K562 (cell line): Measurements from ENCODE around the gene ZNF547. TPM values are rescaled to one million over a fixed set of nuclear protein-coding genes. Genes with fewer than 3 reads are reported as not detected.
"Not testable (repeated sequence)": the region's sequence is repeated elsewhere in the genome, so short reads cannot be mapped to it uniquely, and the experiment has no call there.

Source experiments
- ATAC-seq: fragments of 200-7000 bp; cut with Tn5 transposase; 3 replicates; pipeline ENCODE4 v1.9.1; 2020; ENCODE audit warnings: moderate library complexity
- BruUV-seq: library from RNA; stranded (reverse); fragments of 400-500 nt; replicated peaks from 2 replicates; lab custom pipeline; 2021; lab: Mats Ljungman, UMichigan
- CTCF ChIA-PET: fragments of 300-600 bp; formaldehyde crosslinking; extraction: SDS; loops from one replicate; lab custom pipeline; 2021; ENCODE audit warnings: low intra/inter-chr PET ratio; lab: Yijun Ruan, JAX
- POLR2A ChIA-PET: fragments of 300-600, 350-650 bp; sonication (Branson Sonifier 250); formaldehyde crosslinking; extraction: SDS; loops from one replicate; lab custom pipeline; 2021; ENCODE audit warnings: antibody characterized with exemption, inconsistent platforms; lab: Yijun Ruan, JAX
- DNase-seq, 4 experiments: peaks; one replicate each; pipeline versions ENCODE4 v3.0.0 to v3.0.0-alpha.2; 2011 to 2018; ENCODE audit warnings: low spot score in 3 of 4, mixed read lengths in 3 of 4; ENCODE audit errors: extremely low read depth in 1 of 4
- FAIRE-seq: peaks from 2 replicates; lab custom pipeline; 2011; peaks lifted over from hg19 to GRCh38; lab: Jason Lieb, UNC
- H2AFZ ChIP-seq: 2 replicates; pipeline ENCODE4 v1.6.0; 2011; ENCODE audit warnings: low read depth, low read length, control low read depth, inconsistent platforms
- H3K27ac ChIP-seq: fragments of 200-600 bp; 3 replicates; pipeline ENCODE4 v1.8.0; 2011; ENCODE audit warnings: low read depth, mild to moderate bottlenecking, control low read depth, inconsistent platforms, low read length, moderate library complexity, mixed read lengths; ENCODE audit errors: extremely low read depth
- H3K27me3 ChIP-seq, 2 experiments: fragments of 300-600 bp in 1 of 2; 2 replicates in 1 of 2; 3 replicates in 1 of 2; pipeline versions ENCODE4 v1.6.0 to v1.8.0; 2011; ENCODE audit warnings: inconsistent platforms in 2 of 2, low read length in 2 of 2, mild to moderate bottlenecking in 1 of 2, mixed read lengths in 1 of 2, moderate library complexity in 1 of 2; ENCODE audit not compliant: control insufficient read depth in 2 of 2, insufficient read depth in 2 of 2
- H3K36me3 ChIP-seq: fragments of 300-600 bp; 3 replicates; pipeline ENCODE4 v1.8.0; 2011; ENCODE audit warnings: mild to moderate bottlenecking, low read length, inconsistent platforms; ENCODE audit not compliant: control insufficient read depth, insufficient read depth
- H3K4me1 ChIP-seq, 2 experiments: fragments of 200-600 bp in 1 of 2; replicated peaks in 1 of 2; 2 replicates in 1 of 2; 3 replicates in 1 of 2; pipeline versions ENCODE4 v1.5.1 to v1.8.0; 2011; ENCODE audit warnings: inconsistent platforms in 2 of 2, low read length in 2 of 2, mild to moderate bottlenecking in 1 of 2, mixed read lengths in 1 of 2, moderate library complexity in 1 of 2; ENCODE audit not compliant: control insufficient read depth in 2 of 2, insufficient read depth in 2 of 2
- H3K4me2 ChIP-seq: 2 replicates; pipeline ENCODE4 v1.6.1; 2011; ENCODE audit warnings: low read length, control low read depth, inconsistent platforms, mixed read lengths; ENCODE audit not compliant: insufficient read depth
- H3K4me3 ChIP-seq: fragments of 200-600 bp; sonication (generic), shearing (Covaris generic); 2 replicates; pipeline ENCODE4 v1.5.1; 2016; ENCODE audit warnings: control low read depth, inconsistent platforms
- H3K79me2 ChIP-seq: fragments of 200-600 bp; 3 replicates; pipeline ENCODE4 v1.8.0; 2011; ENCODE audit warnings: low read length, inconsistent platforms; ENCODE audit not compliant: control insufficient read depth, insufficient read depth
- H3K9ac ChIP-seq, 2 experiments: 2 replicates each; pipeline versions ENCODE4 v1.6.0 to v1.6.1; 2011; ENCODE audit warnings: low read depth in 2 of 2, low read length in 2 of 2, control low read depth in 1 of 2, inconsistent platforms in 1 of 2, mild to moderate bottlenecking in 1 of 2, mixed read lengths in 1 of 2; ENCODE audit not compliant: insufficient read depth in 1 of 2
- H3K9me1 ChIP-seq: one replicate; pipeline ENCODE4 v1.6.0; 2011; ENCODE audit warnings: inconsistent platforms, mild to moderate bottlenecking, low read length, moderate library complexity; ENCODE audit not compliant: control insufficient read depth, insufficient read depth
- H3K9me3 ChIP-seq: replicated peaks from 2 replicates; pipeline ENCODE4 v1.5.1; 2011; ENCODE audit warnings: low read depth, low read length, inconsistent platforms; ENCODE audit not compliant: control insufficient read depth, insufficient read depth
- H4K20me1 ChIP-seq: replicated peaks from 2 replicates; pipeline ENCODE4 v1.6.1; 2011; ENCODE audit warnings: low read length, inconsistent platforms, mixed read lengths; ENCODE audit not compliant: control insufficient read depth, insufficient read depth
- C11orf30 ChIP-seq: fragments of 450-650 bp; IDR thresholded peaks from 2 replicates; pipeline ENCODE4 v1.6.1; 2016; ENCODE audit warnings: low read depth, mild to moderate bottlenecking
- FOXA3 ChIP-seq, 2 experiments: fragments of 450-650 bp in 1 of 2; sonication (generic) in 1 of 2; formaldehyde crosslinking; IDR thresholded peaks in 1 of 2; conservative IDR thresholded peaks in 1 of 2; 2 replicates each; pipeline versions ENCODE4 v1.4.0 to v1.8.0; 2020 to 2022; ENCODE audit warnings: mild to moderate bottlenecking in 2 of 2, missing genetic modification reagents in 1 of 2
- MAFF ChIP-seq: IDR thresholded peaks from 2 replicates; pipeline ENCODE4 v1.6.1; 2012; ENCODE audit warnings: low read length, improper control_type of control experiment
- MAFG ChIP-seq: fragments of 450-650 bp; conservative IDR thresholded peaks from 2 replicates; pipeline ENCODE4 v1.6.1; 2016; ENCODE audit warnings: missing genetic modification characterization, missing compliant biosample characterization
- MAFK ChIP-seq: IDR thresholded peaks from 2 replicates; pipeline ENCODE4 v1.6.1; 2011; ENCODE audit warnings: low read length, improper control_type of control experiment
- ZFP36 ChIP-seq: fragments of 150-350 bp; IDR thresholded peaks from 2 replicates; pipeline ENCODE4 v1.6.1; 2018; ENCODE audit warnings: low read length, low read depth; ENCODE audit not compliant: partially characterized antibody
- ZNF316 ChIP-seq: fragments of 450-650 bp; IDR thresholded peaks from 2 replicates; pipeline ENCODE4 v1.6.1; 2016
- WGBS: fragments of 100-300 bp; shearing (Covaris generic); methylation state at CpG from one replicate; pipeline ENCODE4 v1.1.6; 2016; ENCODE audit warnings: low coverage, mixed read lengths; ENCODE audit not compliant: insufficient coverage; ENCODE audit errors: missing lambda C conversion rate; 5-methylcytosine and 5-hydroxymethylcytosine counted together
- in situ Hi-C: fragments of 300-500 bp; cut with MboI; formaldehyde crosslinking; loops from 4 replicates; pipeline ENCODE4 v1.15.0; 2018; ENCODE audit warnings: inconsistent platforms, mixed read lengths
- intact Hi-C: fragments of 100-400 bp; cut with micrococcal nuclease; formaldehyde crosslinking; loops from 2 replicates; pipeline ENCODE4 v1.14.2; 2022
- polyA plus RNA-seq, 8 experiments: library from polyadenylated mRNA; depleted of rRNA in 4 of 8; stranded (reverse) in 5 of 8; unstranded in 3 of 8; fragments of >200 nt; fragmentation: Nextera tagmentation in 2 of 8; fragmentation: Illumina TruSeq in 1 of 8; extraction: Ambion mirVana in 2 of 8; extraction: Trizol in 1 of 8; gene quantifications; 2 replicates each; pipeline versions ENCODE4 v1.2.1 to v1.2.3, GENCODE V29; 2011 to 2014; ENCODE audit warnings: inconsistent platforms in 1 of 8, missing spikeins in 1 of 8
- total RNA-seq, 7 experiments: library from RNA; depleted of rRNA in 6 of 7; stranded (reverse); fragments of >200 nt in 6 of 7; fragmentation: Illumina TruSeq in 2 of 7; extraction: Trizol in 2 of 7; gene quantifications; 2 replicates each; pipeline versions ENCODE4 v1.2.1 to v1.2.3, GENCODE V29; 2011 to 2021; ENCODE audit warnings: low replicate concordance in 1 of 7

The ZNF547 gene
- total and polyA plus RNA-seq, 9 of the 15 experiments (the other 6 are each of a cell fraction or from before 2014, with no cell fraction given), result 0.03 to 0.96 (median 0.30) TPM

DNA sequence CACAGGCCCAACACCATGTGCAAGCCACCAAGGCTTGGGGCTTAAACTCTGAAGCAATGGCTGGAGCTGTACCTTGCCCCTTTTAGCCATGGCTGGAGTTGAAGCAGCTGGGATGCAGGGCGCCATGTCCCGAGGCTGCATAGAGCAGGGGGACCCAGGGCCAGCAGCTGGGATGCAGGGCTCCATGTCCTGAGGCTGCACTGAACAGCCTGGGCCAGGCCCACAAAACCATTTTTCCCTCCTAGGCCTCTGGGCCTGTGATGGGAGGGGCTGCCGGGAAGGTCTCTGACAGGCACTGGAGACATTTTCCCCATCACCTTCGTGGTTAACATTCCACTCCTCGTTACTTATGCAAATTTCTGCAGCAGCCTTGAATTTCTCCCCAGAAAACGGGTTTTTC is 10.8 kb downstream of the ZNF547 start:
- 3% methylated on average over 6 of the region's 6 CpGs for WGBS
- no peak for TF ChIP-seq FOXA3 (CRISPR knock-in tag; conservative IDR thresholded peaks at IDR 0.05 in 1 of 2, IDR thresholded peaks at IDR 0.05 in 1 of 2)
- TF ChIP-seq ZFP36, result peak; percentile 51
- Histone ChIP-seq H2AFZ (no peak overlapping the region), H3K4me1 (no peaks in the 10 kb centered on the region), H3K27ac (no peak overlapping the region), H3K9ac (no peak overlapping the region), H4K20me1 (no peaks in the 10 kb centered on the region), H3K9me1 (no peaks in the 10 kb centered on the region), H3K27me3 (no peaks in the 10 kb centered on the region), H3K4me2 (no peak overlapping the region), H3K79me2 (no peaks in the 10 kb centered on the region), H3K4me3 (no peak overlapping the region), H3K36me3 (no peaks in the 10 kb centered on the region), H3K9me3 (peaks cover 2% of the 10 kb centered on the region; the same call in 1 of the 2 replicates)
- no peak for ATAC-seq
- BruUV-seq, result no TSS peak
- ChIA-PET CTCF (no interaction called here), POLR2A (interaction anchor here (0.7 kb wide), 1 partner anchor 13 kb away, joined by 3 read pairs; no protein-coding TSS in a partner anchor)
- in situ Hi-C loops (no loop called here), intact Hi-C loops (no loop called here)
- FAIRE-seq, result no peak
- DNase-seq, result no peak

DNA sequence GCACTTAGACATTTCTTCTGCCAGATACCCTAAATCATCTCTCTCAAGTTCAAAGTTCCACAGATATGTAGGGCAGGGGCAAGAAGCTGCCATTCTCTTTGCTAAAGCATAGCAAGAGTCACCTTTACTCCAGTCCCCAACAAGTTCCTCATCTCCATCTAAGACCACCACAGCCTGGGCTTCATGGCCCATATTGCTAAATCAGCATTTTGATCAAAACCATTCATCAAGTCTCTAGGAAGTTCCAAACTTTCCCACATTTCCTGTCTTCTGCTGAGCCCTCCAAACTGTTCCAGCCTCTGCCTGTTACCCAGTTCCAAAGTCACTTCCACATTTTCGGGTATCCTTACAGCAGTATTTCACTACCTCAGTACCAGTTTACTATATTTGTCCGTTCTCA is 11.3 kb downstream of the ZNF547 start:
- H3K9ac ChIP-seq, ATAC-seq, H3K27ac ChIP-seq, FAIRE-seq, H3K9me3 ChIP-seq, H3K4me2 ChIP-seq, H3K4me3 ChIP-seq, H3K79me2 ChIP-seq, intact Hi-C loops, BruUV-seq, H3K36me3 ChIP-seq, H2AFZ ChIP-seq, H3K4me1 ChIP-seq, H4K20me1 ChIP-seq, in situ Hi-C loops, H3K27me3 ChIP-seq, DNase-seq, CTCF ChIA-PET, H3K9me1 ChIP-seq, POLR2A ChIA-PET: not testable (repeated sequence)
- peak; percentile 53; the same call in 1 of the 2 replicates for TF ChIP-seq MAFF
- peak; percentile 63 for TF ChIP-seq MAFG (tag)
- TF ChIP-seq ZNF316, result peak; percentile 75
- TF ChIP-seq C11orf30, result peak; percentile 68
- TF ChIP-seq MAFK, result peak; percentile 41; the same call in 1 of the 2 replicates
- WGBS, result 0% methylated on average over 2 of the region's 2 CpGs
